CD4-positive, alpha-beta T cell (primary cell): ENCODE measurements around the gene GBP7. TPM values are rescaled to one million over a fixed set of nuclear protein-coding genes. Genes with fewer than 3 reads are reported as not detected.
A peak's percentile ranks its signal among the peaks of the same experiment; 100 is the strongest.

Source experiments
- ATAC-seq: fragments of 200-7000 bp; cut with Tn5 transposase; one replicate; pipeline ENCODE4 v1.10.0; 2022; ENCODE audit warnings: mild to moderate bottlenecking; ENCODE audit not compliant: poor library complexity
- CTCF ChIA-PET: fragments of 350-600 bp; sonication (Branson Sonifier 250); formaldehyde crosslinking; loops from one replicate; lab custom pipeline; 2021; ENCODE audit warnings: antibody characterized with exemption, inconsistent platforms; lab: Charles Lee
- POLR2A ChIA-PET: fragments of 350-600 bp; sonication (Branson Sonifier 250); formaldehyde crosslinking; loops from one replicate; lab custom pipeline; 2021; ENCODE audit warnings: antibody characterized with exemption, inconsistent platforms; lab: Charles Lee
- DNase-seq, 14 experiments: peaks; one replicate each; pipeline ENCODE4 v3.0.0-alpha.2; 2013 to 2020; ENCODE audit warnings: mixed read lengths in 2 of 14
- H3K27ac ChIP-seq, 2 donors: one replicate each; pipeline versions ENCODE4 v1.5.1 to v1.7.0; 2013; ENCODE audit warnings: low read length in 2 of 2, low read depth in 1 of 2, mild to moderate bottlenecking in 1 of 2
- H3K27me3 ChIP-seq, 2 experiments: 1 replicate in 1 of 2; 2 replicates in 1 of 2; pipeline versions ENCODE4 v1.6.1 to v1.7.0; 2013; ENCODE audit warnings: low read length in 2 of 2, control low read depth in 1 of 2, mild to moderate bottlenecking in 1 of 2, moderate library complexity in 1 of 2; ENCODE audit not compliant: insufficient read depth in 2 of 2, control insufficient read depth in 1 of 2
- H3K36me3 ChIP-seq: one replicate; pipeline ENCODE4 v1.6.1; 2013; ENCODE audit warnings: low read length, control low read depth; ENCODE audit not compliant: insufficient read depth
- H3K4me1 ChIP-seq: one replicate; pipeline ENCODE4 v1.6.1; 2013; ENCODE audit warnings: low read length, control low read depth; ENCODE audit not compliant: insufficient read depth
- H3K4me3 ChIP-seq: one replicate; pipeline ENCODE4 v1.5.1; 2013; ENCODE audit warnings: mild to moderate bottlenecking, low read length, moderate library complexity
- H3K9me3 ChIP-seq, 2 experiments: 1 replicate in 1 of 2; 2 replicates in 1 of 2; pipeline versions ENCODE4 v1.6.1 to v1.7.0; 2013; ENCODE audit warnings: low read length in 2 of 2, mild to moderate bottlenecking in 2 of 2, control low read depth in 1 of 2, moderate library complexity in 1 of 2; ENCODE audit not compliant: control insufficient read depth in 1 of 2, insufficient read depth in 1 of 2
- H3K27ac Mint-ChIP-seq: one replicate; pipeline ENCODE4 v1.8.0; 2020; ENCODE audit warnings: mixed read lengths
- H3K27me3 Mint-ChIP-seq: one replicate; pipeline ENCODE4 v1.8.0; 2021; ENCODE audit warnings: mixed read lengths
- H3K36me3 Mint-ChIP-seq: one replicate; pipeline ENCODE4 v1.8.0; 2021; ENCODE audit warnings: low read depth, mixed read lengths
- H3K4me1 Mint-ChIP-seq: one replicate; pipeline ENCODE4 v1.8.0; 2021; ENCODE audit warnings: low read depth, mixed read lengths
- H3K4me3 Mint-ChIP-seq: one replicate; pipeline ENCODE4 v1.8.0; 2020; ENCODE audit warnings: mild to moderate bottlenecking, mixed read lengths
- H3K9me3 Mint-ChIP-seq: one replicate; pipeline ENCODE4 v1.8.0; 2020; ENCODE audit warnings: mixed read lengths
- CTCF ChIP-seq: fragments of 200-600 bp; IDR thresholded peaks from one replicate; pipeline ENCODE4 v1.8.0; 2022; ENCODE audit warnings: antibody characterized with exemption, mild to moderate bottlenecking
- intact Hi-C, 2 experiments: fragments of 100-400 bp; cut with DNase I in 1 of 2; cut with micrococcal nuclease in 1 of 2; formaldehyde crosslinking; loops; one replicate each; pipeline versions ENCODE4 v1.15.1 to v1.9.0; 2023 to 2025; cut with DNase I, micrococcal nuclease
- total RNA-seq, 174 experiments: library from RNA in 2 of 174; stranded (reverse) in 2 of 174; gene quantifications; one replicate each; pipeline ENCODE4 v1.2.3 and lab custom pipeline; 2021 to 2026

The GBP7 gene
- total RNA-seq, 2 experiments from 2014 or later, result not detected

DNA sequence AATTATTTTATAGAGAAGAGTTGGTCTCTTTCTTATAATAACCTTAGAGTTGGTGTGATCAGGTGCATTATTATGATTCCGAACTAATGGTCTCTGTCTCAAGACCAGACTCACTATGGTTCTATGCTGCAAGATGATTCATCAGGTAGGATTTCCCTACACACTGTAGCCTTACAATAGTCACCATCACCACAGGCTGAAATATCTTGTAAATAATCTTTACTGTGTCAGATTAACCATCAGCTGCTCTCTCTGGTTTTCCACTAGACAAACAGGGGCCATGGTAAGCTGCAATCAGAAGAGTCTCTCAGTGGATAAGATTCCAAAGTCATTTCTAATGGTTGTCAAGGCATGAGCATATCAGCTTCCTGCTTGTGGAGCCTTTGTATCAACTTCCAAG lies 27.4 kb upstream of the GBP7 start:
- peaks cover 8 to 20% of the 10 kb centered on the region in 2 experiments for H3K9me3 ChIP-seq
- peaks cover 10% of the 10 kb centered on the region for H3K36me3 ChIP-seq
- no peak overlapping the region for H3K27ac Mint-ChIP-seq
- no peaks in the 10 kb centered on the region for H3K27me3 ChIP-seq
- H3K4me1 ChIP-seq, result peaks cover 13% of the 10 kb centered on the region
- peaks cover 52% of the 10 kb centered on the region for H3K36me3 Mint-ChIP-seq
- ChIA-PET CTCF (interaction anchor here (1.1 to 1.4 kb wide), 2 partner anchors 117 to 155 kb away, joined by 3 to 5 read pairs; no protein-coding TSS in a partner anchor), POLR2A (interaction anchor here (0.9 kb wide), 1 partner anchor 86 kb away, joined by 3 read pairs; no protein-coding TSS in a partner anchor)
- DNase-seq, result no peak
- intact Hi-C loops, result loop anchor here in 1 of 2 experiments (5.0 kb wide), 2 partner anchors 64 to 89 kb away; no protein-coding TSS in a partner anchor
- no peak overlapping the region for H3K4me3 Mint-ChIP-seq
- no peaks in the 10 kb centered on the region for H3K27me3 Mint-ChIP-seq
- no peak for ATAC-seq
- peaks cover 39% of the 10 kb centered on the region for H3K4me1 Mint-ChIP-seq
- no peak overlapping the region for H3K4me3 ChIP-seq
- no peak overlapping the region for H3K27ac ChIP-seq
- H3K9me3 Mint-ChIP-seq, result peaks cover 8% of the 10 kb centered on the region
- TF ChIP-seq CTCF, result no peak

GRCh38 chr1:89201106-89201794 lies 25.4 kb upstream of the GBP7 start:
- no peaks in the 10 kb centered on the region for H3K27me3 ChIP-seq
- H3K9me3 ChIP-seq, result peaks cover 8 to 20% of the 10 kb centered on the region in 2 experiments
- ChIA-PET POLR2A (interaction anchor here (0.7 to 1.6 kb wide), 2 partner anchors 72 to 260 kb away, joined by 3 to 5 read pairs; partner anchors contain the start of gene GBP5), CTCF (no interaction called here)
- peaks cover 59% of the 10 kb centered on the region for H3K4me1 Mint-ChIP-seq
- H3K4me3 Mint-ChIP-seq, result peak overlapping the region; percentile 63
- H3K4me1 ChIP-seq, result peaks cover 21% of the 10 kb centered on the region
- intact Hi-C loops, result loop anchor here in 1 of 2 experiments (2.0 to 5.0 kb wide), 3 partner anchors 66 to 91 kb away; partner anchors contain the start of gene GBP2
- ATAC-seq (peak; percentile 2), DNase-seq (peak in 3 of 14 experiments; percentile 22 to 26 (median 22))
- H3K36me3 ChIP-seq, result peaks cover 14% of the 10 kb centered on the region
- H3K9me3 Mint-ChIP-seq, result peaks cover 6% of the 10 kb centered on the region
- H3K4me3 ChIP-seq, result peak overlapping the region; percentile 19
- H3K27ac Mint-ChIP-seq, result peak overlapping the region; percentile 89
- no peak for TF ChIP-seq CTCF
- no peaks in the 10 kb centered on the region for H3K27me3 Mint-ChIP-seq
- peaks cover 59% of the 10 kb centered on the region for H3K36me3 Mint-ChIP-seq
- peak overlapping the region in 1 of 2 donors; percentile 19 for H3K27ac ChIP-seq

GRCh38 chr1:89200663-89201062 lies 24.9 kb upstream of the GBP7 start:
- peaks cover 6% of the 10 kb centered on the region for H3K9me3 Mint-ChIP-seq
- Histone ChIP-seq H3K27me3 (no peaks in the 10 kb centered on the region), H3K9me3 (peaks cover 8 to 19% of the 10 kb centered on the region in 2 experiments), H3K27ac (peak overlapping the region; percentile 1 to 19), H3K36me3 (peaks cover 15% of the 10 kb centered on the region), H3K4me3 (peak overlapping the region; percentile 19), H3K4me1 (peaks cover 21% of the 10 kb centered on the region)
- ATAC-seq, result peak; percentile 81
- H3K27me3 Mint-ChIP-seq, result no peaks in the 10 kb centered on the region
- ChIA-PET CTCF (interaction anchor here (1.0 to 2.2 kb wide), 2 partner anchors 72 to 158 kb away, joined by 3 to 10 read pairs; partner anchors contain the start of gene GBP5), POLR2A (interaction anchor here (1.2 to 4.2 kb wide), 7 partner anchors 8 to 110 kb away, joined by 3 to 79 read pairs (median 41); partner anchors contain the start of genes GBP2 and GBP5)
- intact Hi-C loops, result loop anchor here (1.0 to 5.0 kb wide), 5 partner anchors 67 to 158 kb away; partner anchors contain the start of gene GBP2 (in 2 of the 2)
- peaks cover 65% of the 10 kb centered on the region for H3K4me1 Mint-ChIP-seq
- peaks cover 63% of the 10 kb centered on the region for H3K36me3 Mint-ChIP-seq
- peak overlapping the region; percentile 89 for H3K27ac Mint-ChIP-seq
- peak in 3 of 14 experiments; percentile 44 to 63 (median 48) for DNase-seq
- H3K4me3 Mint-ChIP-seq, result peak overlapping the region; percentile 63
- no peak for TF ChIP-seq CTCF
